H1 (cell line): ENCODE results near the gene NR2F1-AS1. TPM values are rescaled to one million over a fixed set of nuclear protein-coding genes. Genes with fewer than 3 reads are reported as not detected.
A peak's percentile ranks its signal among the peaks of the same experiment; 100 is the strongest.

ENCODE experiments used
- CTCF ChIA-PET: fragments of 300-600 bp; sonication (Branson Sonifier 250); formaldehyde crosslinking; loops from one replicate; lab custom pipeline; 2021; ENCODE audit not compliant: partially characterized antibody; lab: Charles Lee
- POLR2A ChIA-PET: fragments of 300-600 bp; sonication (Branson Sonifier 250); formaldehyde crosslinking; loops from one replicate; lab custom pipeline; 2021; ENCODE audit warnings: inconsistent platforms; ENCODE audit not compliant: partially characterized antibody; lab: Charles Lee
- DNase-seq, 2 experiments: peaks; one replicate each; pipeline versions ENCODE4 v3.0.0 to v3.0.0-alpha.2; 2010 to 2022; ENCODE audit warnings: low spot score in 2 of 2, low read depth in 1 of 2, mixed read lengths in 1 of 2
- FAIRE-seq: peaks from 2 replicates; lab custom pipeline; 2011; peaks lifted over from hg19 to GRCh38; lab: Jason Lieb, UNC
- H2AFZ ChIP-seq: 2 replicates; pipeline ENCODE4 v1.8.1; 2012; ENCODE audit warnings: low read length, inconsistent platforms
- H2AK5ac ChIP-seq: 2 replicates; pipeline ENCODE4 v1.6.1; 2013; ENCODE audit warnings: low read depth, low read length
- H2BK120ac ChIP-seq: replicated peaks from 2 replicates; pipeline ENCODE3; 2013; ENCODE audit warnings: low read depth, low read length, inconsistent platforms
- H2BK12ac ChIP-seq: 2 replicates; pipeline ENCODE4 v1.6.1; 2013; ENCODE audit warnings: low read depth, low read length
- H2BK15ac ChIP-seq: 2 replicates; pipeline ENCODE4 v1.6.1; 2013; ENCODE audit warnings: low read length
- H2BK20ac ChIP-seq: 2 replicates; pipeline ENCODE4 v1.6.1; 2013; ENCODE audit warnings: low read length
- H2BK5ac ChIP-seq: 2 replicates; pipeline ENCODE4 v1.6.1; 2013; ENCODE audit warnings: low read depth, low read length
- H3K14ac ChIP-seq: 2 replicates; pipeline ENCODE4 v1.6.1; 2013; ENCODE audit warnings: inconsistent platforms; ENCODE audit not compliant: insufficient read length
- H3K18ac ChIP-seq: 2 replicates; pipeline ENCODE4 v1.6.1; 2013; ENCODE audit warnings: low read length; ENCODE audit errors: extremely low read depth
- H3K23ac ChIP-seq: 2 replicates; pipeline ENCODE4 v1.6.1; 2013; ENCODE audit warnings: inconsistent platforms; ENCODE audit not compliant: insufficient read length
- H3K23me2 ChIP-seq: 2 replicates; pipeline ENCODE4 v1.6.1; 2013; ENCODE audit warnings: low read depth, low read length
- H3K27ac ChIP-seq: 2 replicates; pipeline ENCODE4 v1.6.1; 2011; ENCODE audit warnings: low read depth, low read length, inconsistent platforms
- H3K27me3 ChIP-seq, 4 experiments: replicated peaks in 1 of 4; 1 replicate in 1 of 4; 2 replicates in 3 of 4; pipeline versions ENCODE4 v1.6.1 to v1.8.1; 2011 to 2013; ENCODE audit warnings: low read length in 3 of 4, mild to moderate bottlenecking in 3 of 4, inconsistent platforms in 2 of 4, mixed read lengths in 2 of 4, moderate library complexity in 1 of 4; ENCODE audit not compliant: control insufficient read depth in 3 of 4, insufficient read depth in 3 of 4; ENCODE audit errors: extremely low read depth in 1 of 4
- H3K36me3 ChIP-seq, 4 experiments: 2 replicates each; pipeline versions ENCODE4 v1.6.1 to v1.8.1; 2011 to 2013; ENCODE audit warnings: mild to moderate bottlenecking in 4 of 4, low read length in 3 of 4, moderate library complexity in 2 of 4, control low read depth in 1 of 4, inconsistent platforms in 1 of 4; ENCODE audit not compliant: insufficient read depth in 4 of 4, control insufficient read depth in 2 of 4
- H3K4ac ChIP-seq: replicated peaks from 2 replicates; pipeline ENCODE3; 2013; ENCODE audit warnings: low read length, low read depth, mixed read lengths, inconsistent platforms; ENCODE audit not compliant: insufficient read length
- H3K4me1 ChIP-seq, 4 experiments: replicated peaks in 1 of 4; 1 replicate in 1 of 4; 2 replicates in 3 of 4; pipeline versions ENCODE4 v1.6.1 to v1.8.1; 2011 to 2013; ENCODE audit warnings: low read length in 3 of 4, inconsistent platforms in 2 of 4, mixed read lengths in 1 of 4; ENCODE audit not compliant: insufficient read depth in 4 of 4, control insufficient read depth in 3 of 4
- H3K4me2 ChIP-seq, 2 experiments: 2 replicates each; pipeline versions ENCODE4 v1.6.1 to v1.8.1; 2011 to 2013; ENCODE audit warnings: low read depth in 2 of 2, low read length in 2 of 2, control low read depth in 1 of 2, inconsistent platforms in 1 of 2, mild to moderate bottlenecking in 1 of 2; ENCODE audit not compliant: insufficient read depth in 1 of 2
- H3K4me3 ChIP-seq, 4 experiments: fragments of 200-600, 300-600 bp in 1 of 4; sonication (generic), shearing (Covaris generic), sonication (Bioruptor Twin) in 1 of 4; 2 replicates each; pipeline versions ENCODE4 v1.5.1 to v1.8.1; 2011 to 2016; ENCODE audit warnings: low read length in 4 of 4, low read depth in 3 of 4, control low read depth in 2 of 4, inconsistent platforms in 2 of 4, mild to moderate bottlenecking in 2 of 4, mixed read lengths in 1 of 4, moderate library complexity in 1 of 4; ENCODE audit not compliant: insufficient read depth in 2 of 4; ENCODE audit errors: extremely low read depth in 1 of 4
- H3K56ac ChIP-seq: replicated peaks from 2 replicates; pipeline ENCODE3; 2013; ENCODE audit warnings: low read depth, mild to moderate bottlenecking, mixed read lengths, low read length, inconsistent platforms; ENCODE audit not compliant: insufficient read length
- H3K79me1 ChIP-seq: 2 replicates; pipeline ENCODE4 v1.6.1; 2013; ENCODE audit warnings: low read depth, low read length, control low read depth
- H3K79me2 ChIP-seq, 2 experiments: 2 replicates each; pipeline versions ENCODE4 v1.6.1 to v1.8.1; 2012 to 2013; ENCODE audit warnings: low read length in 2 of 2, mild to moderate bottlenecking in 2 of 2, inconsistent platforms in 1 of 2; ENCODE audit not compliant: insufficient read depth in 2 of 2, control insufficient read depth in 1 of 2
- H3K9ac ChIP-seq, 4 experiments: replicated peaks in 1 of 4; 1 replicate in 1 of 4; 2 replicates in 3 of 4; pipeline versions ENCODE4 v1.6.1 to v1.8.1; 2011 to 2013; ENCODE audit warnings: low read depth in 3 of 4, low read length in 3 of 4, control low read depth in 2 of 4, mild to moderate bottlenecking in 2 of 4, moderate library complexity in 2 of 4, inconsistent platforms in 1 of 4; ENCODE audit errors: extremely low read depth in 1 of 4
- H3K9me3 ChIP-seq, 2 experiments: 2 replicates each; pipeline versions ENCODE4 v1.6.1 to v1.8.1; 2012 to 2013; ENCODE audit warnings: mild to moderate bottlenecking in 2 of 2, moderate library complexity in 2 of 2, control low read depth in 1 of 2, inconsistent platforms in 1 of 2, low read depth in 1 of 2, low read length in 1 of 2, mixed read lengths in 1 of 2; ENCODE audit not compliant: insufficient read depth in 2 of 2
- H4K20me1 ChIP-seq, 2 experiments: replicated peaks in 1 of 2; 2 replicates each; pipeline versions ENCODE3 to v1.8.1; 2011 to 2013; ENCODE audit warnings: inconsistent platforms in 2 of 2, low read length in 2 of 2, mild to moderate bottlenecking in 1 of 2; ENCODE audit not compliant: insufficient read depth in 2 of 2, control insufficient read depth in 1 of 2
- H4K5ac ChIP-seq: 2 replicates; pipeline ENCODE4 v1.6.1; 2013; ENCODE audit warnings: low read length, low read depth, mixed read lengths, inconsistent platforms; ENCODE audit not compliant: insufficient read length
- H4K8ac ChIP-seq: 2 replicates; pipeline ENCODE4 v1.8.0; 2013; ENCODE audit warnings: mild to moderate bottlenecking, moderate library complexity, low read length, inconsistent platforms; ENCODE audit not compliant: insufficient read depth; ENCODE audit errors: extremely low read depth
- H4K91ac ChIP-seq: replicated peaks from 2 replicates; pipeline ENCODE3; 2013; ENCODE audit warnings: low read length, mixed read lengths, inconsistent platforms; ENCODE audit not compliant: insufficient read length
- ASH2L ChIP-seq: fragments of 200-600, 300-600 bp; sonication (generic); IDR thresholded peaks from one replicate; pipeline ENCODE4 v1.7.1; 2017; ENCODE audit warnings: low read length
- ATF3 ChIP-seq: IDR thresholded peaks from 2 replicates; pipeline ENCODE4 v1.6.1; 2011; ENCODE audit warnings: low read depth, mild to moderate bottlenecking, low read length; ENCODE audit not compliant: insufficient read depth
- EP300 ChIP-seq, 2 experiments: IDR thresholded peaks; 1 replicate in 1 of 2; 2 replicates in 1 of 2; pipeline ENCODE4 v1.6.1; 2011 to 2012; ENCODE audit warnings: low read depth in 2 of 2, low read length in 2 of 2, mild to moderate bottlenecking in 2 of 2, borderline replicate concordance in 1 of 2, inconsistent platforms in 1 of 2, moderate library complexity in 1 of 2
- EZH2 ChIP-seq: fragments of 200-600 bp; sonication (generic); IDR thresholded peaks from 2 replicates; pipeline ENCODE4 v1.7.1; 2012; ENCODE audit warnings: low read depth, mild to moderate bottlenecking, moderate library complexity, low read length, inconsistent platforms; ENCODE audit not compliant: severe bottlenecking
- MAX ChIP-seq: IDR thresholded peaks from 2 replicates; pipeline ENCODE4 v1.6.1; 2012; ENCODE audit warnings: inconsistent platforms
- RNF2 ChIP-seq: fragments of 200-900, 300-1000 bp; sonication (generic); IDR thresholded peaks from 2 replicates; pipeline ENCODE4 v1.7.1; 2016; ENCODE audit warnings: borderline replicate concordance, low read depth, mild to moderate bottlenecking, antibody characterized with exemption, low read length; ENCODE audit not compliant: poor library complexity, severe bottlenecking; ENCODE audit errors: missing control alignments
- SP4 ChIP-seq: IDR thresholded peaks from 2 replicates; pipeline ENCODE4 v1.6.1; 2012; ENCODE audit warnings: low read length, inconsistent platforms
- SUZ12 ChIP-seq: fragments of 200-600 bp; sonication (generic); IDR thresholded peaks from 2 replicates; pipeline ENCODE4 v1.6.1; 2012; ENCODE audit warnings: mild to moderate bottlenecking, inconsistent platforms, low read length, moderate library complexity, mixed read lengths
- WGBS, 2 experiments: shearing (Covaris generic) in 1 of 2; methylation state at CpG; one replicate each; pipeline versions ENCODE4 v1.1.6 to v1.1.7; 2013 to 2015; ENCODE audit warnings: low lambda C conversion rate in 2 of 2, mixed read lengths in 2 of 2, inconsistent platforms in 1 of 2, low coverage in 1 of 2, missing lambda C conversion rate in 1 of 2; ENCODE audit not compliant: insufficient replicate concordance in 2 of 2, insufficient coverage in 1 of 2, insufficient read length in 1 of 2; ENCODE audit errors: extremely low coverage in 1 of 2, missing lambda C conversion rate in 1 of 2; 5-methylcytosine and 5-hydroxymethylcytosine counted together
- polyA plus RNA-seq, 7 experiments: library from polyadenylated mRNA; depleted of rRNA in 3 of 7; stranded (reverse) in 5 of 7; unstranded in 2 of 7; fragments of >200 nt in 5 of 7; fragments of 200-250 nt in 2 of 7; gene quantifications; 1 replicate in 5 of 7; 2 replicates in 1 of 7; 4 replicates in 1 of 7; pipeline versions ENCODE4 v1.2.1 to v1.2.3, GENCODE V29; 2011 to 2013; ENCODE audit warnings: missing spikeins in 2 of 7, mixed read lengths in 2 of 7
- total RNA-seq: library from RNA; stranded (reverse); fragmentation: NEBNext Ultra II Directional; extraction: Animal tissue kit (Norgen Biotek cat#: 25700); gene quantifications from 2 replicates; pipeline ENCODE4 v1.2.1, GENCODE V29; 2021

The NR2F1-AS1 gene
- total and polyA plus RNA-seq, 2 of the 8 experiments (the other 6 are each of a cell fraction or from before 2014, with no cell fraction given): 1.6 to 5.6 TPM

- H3K9ac ChIP-seq: no peak overlapping the region
- H4K20me1 ChIP-seq: peaks cover 6 to 18% of the 10 kb centered on the region in 2 experiments
- no peak overlapping the region for H2AK5ac ChIP-seq
- H3K9me3 ChIP-seq: no peaks in the 10 kb centered on the region
- H3K4me3 ChIP-seq: peak overlapping the region in 1 of 4 experiments; percentile 61; a peak in 1 of 8 replicates
- no peak overlapping the region for H2BK12ac ChIP-seq
- no peak overlapping the region for H3K4ac ChIP-seq
- peaks cover 14% of the 10 kb centered on the region; the same call in 1 of the 2 replicates for H3K23me2 ChIP-seq
- no peak overlapping the region for H2BK15ac ChIP-seq
- H3K36me3 ChIP-seq: peaks cover 0 to 2% (median 0%) of the 10 kb centered on the region in 4 experiments; a peak in 1 of 8 replicates
- no peak overlapping the region for H3K56ac ChIP-seq
- no peak overlapping the region for H3K14ac ChIP-seq
- peaks cover 77 to 98% (median 94%) of the 10 kb centered on the region in 4 experiments for H3K27me3 ChIP-seq
- WGBS, 2 experiments: 12% methylated on average over 25 of the region's 25 CpGs; no CpG with 5 or more reads in 1 of the 2 experiments
- peak overlapping the region; percentile 61 to 79; a peak in 2 of 4 replicates for H3K4me2 ChIP-seq
- no peak overlapping the region for H2BK5ac ChIP-seq
- DNase-seq: no peak
- no peaks in the 10 kb centered on the region for H3K79me2 ChIP-seq
- ChIA-PET CTCF (interaction anchor here (0.6 to 2.2 kb wide), 13 partner anchors 9 to 1373 kb away, joined by 3 to 17 read pairs (median 4); no protein-coding TSS in a partner anchor), POLR2A (interaction anchor here (0.6 to 1.2 kb wide), 2 partner anchors 25 to 650 kb away, joined by 3 to 4 read pairs; no protein-coding TSS in a partner anchor)
- H2BK120ac ChIP-seq: no peak overlapping the region
- no peak overlapping the region for H4K8ac ChIP-seq
- H4K5ac ChIP-seq: no peak overlapping the region
- H2AFZ ChIP-seq: no peak overlapping the region
- H3K23ac ChIP-seq: no peak overlapping the region
- H3K27ac ChIP-seq: no peak overlapping the region
- H4K91ac ChIP-seq: no peak overlapping the region
- H3K79me1 ChIP-seq: no peaks in the 10 kb centered on the region
- FAIRE-seq: no peak
- H2BK20ac ChIP-seq: no peak overlapping the region
- no peak overlapping the region for H3K18ac ChIP-seq
- peaks cover 0 to 26% (median 19%) of the 10 kb centered on the region in 4 experiments; a peak in 6 of 7 replicates for H3K4me1 ChIP-seq
- no peak for TF ChIP-seq ATF3
- TF ChIP-seq SUZ12: peak; percentile 98
- TF ChIP-seq EP300 (IDR thresholded peaks at IDR 0.05; ENCODE audit: borderline replicate concordance in 1 of 2, low read depth in 2 of 2, low read length in 2 of 2): no peak
- no peak for TF ChIP-seq MAX
- peak; percentile 90 for TF ChIP-seq EZH2
- TF ChIP-seq RNF2: peak; percentile 89
- no peak for TF ChIP-seq ASH2L
- TF ChIP-seq SP4: no peak
These were observed 2.9 kb downstream of the NR2F1-AS1 start for GRCh38 chr5:93577854-93578812.
